ENCODE results near the gene ATG10.
A peak's percentile ranks its signal among the peaks of the same experiment; 100 is the strongest.

The ATG10 gene

GRCh38 chr5:82142928-82143577, 171.2 kb downstream of the ATG10 start:
- no peak overlapping the region for H2BK5ac ChIP-seq (ENCODE audit: low read length)
- no peak overlapping the region for H3K27ac ChIP-seq (ENCODE audit: low read depth, low read length)
- DNase-seq = no peak
- H3K4me3 ChIP-seq (ENCODE audit: low read length) = no peak overlapping the region
- no peak overlapping the region for H2BK120ac ChIP-seq (ENCODE audit: low read depth, low read length)
- H4K5ac ChIP-seq (ENCODE audit: low read length) = no peak overlapping the region
- no peaks in the 10 kb centered on the region for H3K79me1 ChIP-seq (ENCODE audit: low read length)
- no peak overlapping the region for H3K4me2 ChIP-seq (ENCODE audit: low read length)
- no peak overlapping the region for H3K9ac ChIP-seq (ENCODE audit: low read length)
- H3K56ac ChIP-seq (ENCODE audit: low read length) = no peak overlapping the region
- no peak overlapping the region for H2AK5ac ChIP-seq (ENCODE audit: low read length)
- H3K23ac ChIP-seq (ENCODE audit: low read length) = no peak overlapping the region
- WGBS (ENCODE audit: extremely low coverage, insufficient coverage, low lambda C conversion rate) = no CpG with 5 or more reads among the region's 6 CpGs
- H3K36me3 ChIP-seq (ENCODE audit: control insufficient read depth, insufficient read depth, low read length) = no peaks in the 10 kb centered on the region
- no peaks in the 10 kb centered on the region for H3K79me2 ChIP-seq (ENCODE audit: control insufficient read depth, insufficient read depth, low read length)
- no peaks in the 10 kb centered on the region for H3K4me1 ChIP-seq (ENCODE audit: control insufficient read depth, low read depth, low read length)
- H4K8ac ChIP-seq (ENCODE audit: low read depth, low read length) = no peak overlapping the region
- no peak overlapping the region for H3K18ac ChIP-seq (ENCODE audit: low read length)
- no peaks in the 10 kb centered on the region for H3K27me3 ChIP-seq (ENCODE audit: insufficient read depth, low read length, poor library complexity)
- no peak overlapping the region for H3K4ac ChIP-seq (ENCODE audit: low read depth, low read length)
- H2BK15ac ChIP-seq (replicated peaks; ENCODE audit: low read depth) = no peak overlapping the region

GRCh38 chr5:82147860-82148573, 176.2 kb downstream of the ATG10 start:
- H4K5ac ChIP-seq (ENCODE audit: low read length) = no peak overlapping the region
- no peak overlapping the region for H3K9ac ChIP-seq (ENCODE audit: low read length)
- no peak overlapping the region for H2BK5ac ChIP-seq (ENCODE audit: low read length)
- no peak overlapping the region for H2BK120ac ChIP-seq (ENCODE audit: low read depth, low read length)
- no peak overlapping the region for H3K18ac ChIP-seq (ENCODE audit: low read length)
- no peak overlapping the region for H3K56ac ChIP-seq (ENCODE audit: low read length)
- no peak overlapping the region for H3K4me3 ChIP-seq (ENCODE audit: low read length)
- H3K27me3 ChIP-seq (ENCODE audit: insufficient read depth, low read length, poor library complexity) = no peaks in the 10 kb centered on the region
- DNase-seq = no peak
- no peak overlapping the region for H3K23ac ChIP-seq (ENCODE audit: low read length)
- H3K36me3 ChIP-seq (ENCODE audit: control insufficient read depth, insufficient read depth, low read length) = no peaks in the 10 kb centered on the region
- no peak overlapping the region for H3K4me2 ChIP-seq (ENCODE audit: low read length)
- H3K79me1 ChIP-seq (ENCODE audit: low read length) = no peaks in the 10 kb centered on the region
- WGBS (ENCODE audit: extremely low coverage, insufficient coverage, low lambda C conversion rate) = no CpG with 5 or more reads among the region's 1 CpG
- H2BK15ac ChIP-seq (replicated peaks; ENCODE audit: low read depth) = no peak overlapping the region
- no peaks in the 10 kb centered on the region for H3K79me2 ChIP-seq (ENCODE audit: control insufficient read depth, insufficient read depth, low read length)
- H2AK5ac ChIP-seq (ENCODE audit: low read length) = no peak overlapping the region
- no peak overlapping the region for H3K27ac ChIP-seq (ENCODE audit: low read depth, low read length)
- H3K4ac ChIP-seq (ENCODE audit: low read depth, low read length) = no peak overlapping the region
- H3K4me1 ChIP-seq (ENCODE audit: control insufficient read depth, low read depth, low read length) = peaks cover 1% of the 10 kb centered on the region
- no peak overlapping the region for H4K8ac ChIP-seq (ENCODE audit: low read depth, low read length)

- Histone ChIP-seq H2BK5ac (ENCODE audit: low read length) (no peak overlapping the region), H3K18ac (ENCODE audit: low read length) (no peak overlapping the region)
Measured at GRCh38 chr5:82149434-82149833, 177.6 kb downstream of the ATG10 start.

GRCh38 chr5:82150559-82150958, 178.7 kb downstream of the ATG10 start:
- no peak overlapping the region for H3K18ac ChIP-seq (ENCODE audit: low read length)
- no peak overlapping the region for H3K4me3 ChIP-seq (ENCODE audit: low read length)
- no peak overlapping the region for H3K23ac ChIP-seq (ENCODE audit: low read length)
- no peak overlapping the region for H3K4me2 ChIP-seq (ENCODE audit: low read length)
- H4K8ac ChIP-seq (ENCODE audit: low read depth, low read length) = peak overlapping the region; percentile 39
- no peak for DNase-seq
- WGBS (ENCODE audit: extremely low coverage, insufficient coverage, low lambda C conversion rate) = no CpG with 5 or more reads among the region's 3 CpGs
- H4K5ac ChIP-seq (ENCODE audit: low read length) = no peak overlapping the region
- H2BK120ac ChIP-seq (ENCODE audit: low read depth, low read length) = no peak overlapping the region
- no peaks in the 10 kb centered on the region for H3K79me2 ChIP-seq (ENCODE audit: control insufficient read depth, insufficient read depth, low read length)
- no peak overlapping the region for H2BK15ac ChIP-seq (replicated peaks; ENCODE audit: low read depth)
- no peaks in the 10 kb centered on the region for H3K79me1 ChIP-seq (ENCODE audit: low read length)
- no peak overlapping the region for H2AK5ac ChIP-seq (ENCODE audit: low read length)
- H3K56ac ChIP-seq (ENCODE audit: low read length) = no peak overlapping the region
- H3K9ac ChIP-seq (ENCODE audit: low read length) = no peak overlapping the region
- H3K36me3 ChIP-seq (ENCODE audit: control insufficient read depth, insufficient read depth, low read length) = no peaks in the 10 kb centered on the region
- no peak overlapping the region for H3K27ac ChIP-seq (ENCODE audit: low read depth, low read length)
- peaks cover 1% of the 10 kb centered on the region for H3K4me1 ChIP-seq (ENCODE audit: control insufficient read depth, low read depth, low read length)
- H3K4ac ChIP-seq (ENCODE audit: low read depth, low read length) = no peak overlapping the region
- no peaks in the 10 kb centered on the region for H3K27me3 ChIP-seq (ENCODE audit: insufficient read depth, low read length, poor library complexity)
- no peak overlapping the region for H2BK5ac ChIP-seq (ENCODE audit: low read length)

More at GRCh38 chr5:82149434-82149833, 177.6 kb downstream of the ATG10 start:
- Histone ChIP-seq H3K4me3 (ENCODE audit: low read length) (no peak overlapping the region), H4K8ac (ENCODE audit: low read depth, low read length) (no peak overlapping the region), H3K56ac (ENCODE audit: low read length) (no peak overlapping the region), H2BK15ac (replicated peaks; ENCODE audit: low read depth) (no peak overlapping the region), H3K79me2 (ENCODE audit: control insufficient read depth, insufficient read depth, low read length) (no peaks in the 10 kb centered on the region), H3K9ac (ENCODE audit: low read length) (no peak overlapping the region), H3K4me1 (ENCODE audit: control insufficient read depth, low read depth, low read length) (peaks cover 1% of the 10 kb centered on the region), H3K27me3 (ENCODE audit: insufficient read depth, low read length, poor library complexity) (no peaks in the 10 kb centered on the region), H2BK120ac (ENCODE audit: low read depth, low read length) (no peak overlapping the region), H3K4ac (ENCODE audit: low read depth, low read length) (no peak overlapping the region), H3K4me2 (ENCODE audit: low read length) (no peak overlapping the region), H4K5ac (ENCODE audit: low read length) (no peak overlapping the region), H2AK5ac (ENCODE audit: low read length) (no peak overlapping the region), H3K36me3 (ENCODE audit: control insufficient read depth, insufficient read depth, low read length) (no peaks in the 10 kb centered on the region), H3K27ac (ENCODE audit: low read depth, low read length) (no peak overlapping the region), H3K23ac (ENCODE audit: low read length) (no peak overlapping the region), H3K79me1 (ENCODE audit: low read length) (no peaks in the 10 kb centered on the region)
- DNase-seq = no peak

- H3K9ac ChIP-seq (ENCODE audit: low read length) = no peak overlapping the region
- no peak overlapping the region for H3K4ac ChIP-seq (ENCODE audit: low read depth, low read length)
- peaks cover 1% of the 10 kb centered on the region for H3K4me1 ChIP-seq (ENCODE audit: control insufficient read depth, low read depth, low read length)
- no peak overlapping the region for H2BK120ac ChIP-seq (ENCODE audit: low read depth, low read length)
- H3K27ac ChIP-seq (ENCODE audit: low read depth, low read length) = no peak overlapping the region
- no peak overlapping the region for H4K8ac ChIP-seq (ENCODE audit: low read depth, low read length)
- H3K4me3 ChIP-seq (ENCODE audit: low read length) = no peak overlapping the region
- WGBS (ENCODE audit: extremely low coverage, insufficient coverage, low lambda C conversion rate) = no CpG with 5 or more reads among the region's 1 CpG
- no peak overlapping the region for H2BK15ac ChIP-seq (replicated peaks; ENCODE audit: low read depth)
- no peaks in the 10 kb centered on the region for H3K79me1 ChIP-seq (ENCODE audit: low read length)
- H3K27me3 ChIP-seq (ENCODE audit: insufficient read depth, low read length, poor library complexity) = no peaks in the 10 kb centered on the region
- no peak overlapping the region for H3K4me2 ChIP-seq (ENCODE audit: low read length)
- H4K5ac ChIP-seq (ENCODE audit: low read length) = no peak overlapping the region
- DNase-seq = no peak
- H2BK5ac ChIP-seq (ENCODE audit: low read length) = no peak overlapping the region
- H3K79me2 ChIP-seq (ENCODE audit: control insufficient read depth, insufficient read depth, low read length) = no peaks in the 10 kb centered on the region
- no peak overlapping the region for H3K18ac ChIP-seq (ENCODE audit: low read length)
- no peaks in the 10 kb centered on the region for H3K36me3 ChIP-seq (ENCODE audit: control insufficient read depth, insufficient read depth, low read length)
- H3K56ac ChIP-seq (ENCODE audit: low read length) = no peak overlapping the region
- H2AK5ac ChIP-seq (ENCODE audit: low read length) = no peak overlapping the region
- H3K23ac ChIP-seq (ENCODE audit: low read length) = no peak overlapping the region
Measured at GRCh38 chr5:82151204-82151603, 179.4 kb downstream of the ATG10 start.

GRCh38 chr5:82151662-82152061, 179.8 kb downstream of the ATG10 start:
- no peak overlapping the region for H2BK15ac ChIP-seq (replicated peaks; ENCODE audit: low read depth)
- H2BK120ac ChIP-seq (ENCODE audit: low read depth, low read length) = no peak overlapping the region
- no peak overlapping the region for H3K4me2 ChIP-seq (ENCODE audit: low read length)
- H3K36me3 ChIP-seq (ENCODE audit: control insufficient read depth, insufficient read depth, low read length) = no peaks in the 10 kb centered on the region
- no peaks in the 10 kb centered on the region for H3K27me3 ChIP-seq (ENCODE audit: insufficient read depth, low read length, poor library complexity)
- H3K27ac ChIP-seq (ENCODE audit: low read depth, low read length) = no peak overlapping the region
- H3K4me1 ChIP-seq (ENCODE audit: control insufficient read depth, low read depth, low read length) = peaks cover 1% of the 10 kb centered on the region
- no peak overlapping the region for H3K9ac ChIP-seq (ENCODE audit: low read length)
- no peak overlapping the region for H3K4ac ChIP-seq (ENCODE audit: low read depth, low read length)
- no peak overlapping the region for H3K56ac ChIP-seq (ENCODE audit: low read length)
- no peak overlapping the region for H4K5ac ChIP-seq (ENCODE audit: low read length)
- H3K23ac ChIP-seq (ENCODE audit: low read length) = no peak overlapping the region
- no peaks in the 10 kb centered on the region for H3K79me1 ChIP-seq (ENCODE audit: low read length)
- DNase-seq = no peak
- no peaks in the 10 kb centered on the region for H3K79me2 ChIP-seq (ENCODE audit: control insufficient read depth, insufficient read depth, low read length)
- H3K18ac ChIP-seq (ENCODE audit: low read length) = no peak overlapping the region
- no peak overlapping the region for H2AK5ac ChIP-seq (ENCODE audit: low read length)
- no peak overlapping the region for H3K4me3 ChIP-seq (ENCODE audit: low read length)
- no peak overlapping the region for H4K8ac ChIP-seq (ENCODE audit: low read depth, low read length)
- no peak overlapping the region for H2BK5ac ChIP-seq (ENCODE audit: low read length)
- WGBS (ENCODE audit: extremely low coverage, insufficient coverage, low lambda C conversion rate) = no CpG with 5 or more reads among the region's 1 CpG
